Colon (tissue), 2 donors: Measurements from ENCODE around the gene PHLPP1.

Source experiments
- FAIRE-seq: peaks from 2 replicates; lab custom pipeline; 2012; peaks lifted over from hg19 to GRCh38; lab: Jason Lieb, UNC
- donor health status: control.
- donor health status: control.

Gene PHLPP1

GRCh38 chr18:62810682-62811081 is 95.3 kb downstream of the PHLPP1 start:
- FAIRE-seq = no peak

GRCh38 chr18:62811674-62812073 is 96.3 kb downstream of the PHLPP1 start:
- no peak for FAIRE-seq

- no peak for FAIRE-seq
Measured at GRCh38 chr18:62812242-62812641, 96.9 kb downstream of the PHLPP1 start.

- FAIRE-seq = no peak
Measured at GRCh38 chr18:62812876-62813275, 97.5 kb downstream of the PHLPP1 start.

- FAIRE-seq = no peak
Measured at GRCh38 chr18:62814132-62814759, 98.9 kb downstream of the PHLPP1 start.

- no peak for FAIRE-seq
Measured at GRCh38 chr18:62825382-62825781, 110.0 kb downstream of the PHLPP1 start.

GRCh38 chr18:62827397-62827796 is 112.1 kb downstream of the PHLPP1 start:
- FAIRE-seq = no peak

GRCh38 chr18:62828091-62828640 is 112.8 kb downstream of the PHLPP1 start:
- FAIRE-seq = no peak

GRCh38 chr18:62828852-62829251 is 113.5 kb downstream of the PHLPP1 start:
- FAIRE-seq = no peak

GRCh38 chr18:62829936-62830335 is 114.6 kb downstream of the PHLPP1 start:
- no peak for FAIRE-seq

GRCh38 chr18:62832282-62832681 is 116.9 kb downstream of the PHLPP1 start:
- FAIRE-seq = no peak

GRCh38 chr18:62833494-62833893 is 118.2 kb downstream of the PHLPP1 start:
- no peak for FAIRE-seq

- FAIRE-seq = no peak
Measured at GRCh38 chr18:62834715-62835114, 119.4 kb downstream of the PHLPP1 start.

GRCh38 chr18:62837011-62837410 is 121.7 kb downstream of the PHLPP1 start:
- FAIRE-seq = no peak

GRCh38 chr18:62838475-62839098 is 123.2 kb downstream of the PHLPP1 start:
- FAIRE-seq = no peak

- FAIRE-seq = no peak
Measured at GRCh38 chr18:62839874-62840713, 124.8 kb downstream of the PHLPP1 start.

- FAIRE-seq = no peak
Measured at GRCh38 chr18:62841405-62841804, 126.1 kb downstream of the PHLPP1 start.

- no peak for FAIRE-seq
Measured at GRCh38 chr18:62842898-62843297, 127.6 kb downstream of the PHLPP1 start.

GRCh38 chr18:62844850-62845643 is 129.7 kb downstream of the PHLPP1 start:
- no peak for FAIRE-seq

- no peak for FAIRE-seq
Measured at GRCh38 chr18:62846313-62846712, 131.0 kb downstream of the PHLPP1 start.

- FAIRE-seq = no peak
Measured at GRCh38 chr18:62847081-62847480, 131.7 kb downstream of the PHLPP1 start.

GRCh38 chr18:62848946-62849345 is 133.6 kb downstream of the PHLPP1 start:
- no peak for FAIRE-seq
